Measurements from ENCODE around the gene SRBD1. TPM values are rescaled to one million over a fixed set of nuclear protein-coding genes. Genes with fewer than 3 reads are reported as not detected.

The SRBD1 gene
- total and polyA plus RNA-seq, 8 donors = 13.4 to 20.0 (median 17.6) TPM

DNA sequence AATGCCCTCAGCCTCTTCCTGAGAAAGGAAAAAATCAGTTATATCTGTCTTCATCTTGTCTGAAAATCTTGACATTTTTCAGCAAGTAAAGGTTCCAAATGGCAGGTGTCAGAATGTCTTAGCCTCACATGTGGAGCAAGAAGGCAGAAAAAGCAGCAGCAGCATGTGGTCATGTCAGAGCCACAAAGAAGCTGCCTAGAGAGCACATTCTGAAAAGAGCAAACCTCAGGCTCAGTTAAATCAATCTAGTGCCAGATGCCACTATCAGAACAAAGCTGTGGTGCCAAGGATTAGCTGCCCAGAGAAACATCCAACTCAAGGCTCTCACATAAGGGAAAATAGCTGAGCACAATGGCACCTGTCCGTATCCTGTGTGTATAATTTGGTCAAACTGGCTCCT lies 105.9 kb downstream of the SRBD1 start:
- H3K9me3 ChIP-seq = no peaks in the 10 kb centered on the region
- no peaks in the 10 kb centered on the region for H3K4me1 ChIP-seq
- no peaks in the 10 kb centered on the region for H3K27me3 ChIP-seq
- intact Hi-C loops (cut with DNase I) = no loop called here
- H3K27ac ChIP-seq = no peak overlapping the region
- TF ChIP-seq, protein P1, sequence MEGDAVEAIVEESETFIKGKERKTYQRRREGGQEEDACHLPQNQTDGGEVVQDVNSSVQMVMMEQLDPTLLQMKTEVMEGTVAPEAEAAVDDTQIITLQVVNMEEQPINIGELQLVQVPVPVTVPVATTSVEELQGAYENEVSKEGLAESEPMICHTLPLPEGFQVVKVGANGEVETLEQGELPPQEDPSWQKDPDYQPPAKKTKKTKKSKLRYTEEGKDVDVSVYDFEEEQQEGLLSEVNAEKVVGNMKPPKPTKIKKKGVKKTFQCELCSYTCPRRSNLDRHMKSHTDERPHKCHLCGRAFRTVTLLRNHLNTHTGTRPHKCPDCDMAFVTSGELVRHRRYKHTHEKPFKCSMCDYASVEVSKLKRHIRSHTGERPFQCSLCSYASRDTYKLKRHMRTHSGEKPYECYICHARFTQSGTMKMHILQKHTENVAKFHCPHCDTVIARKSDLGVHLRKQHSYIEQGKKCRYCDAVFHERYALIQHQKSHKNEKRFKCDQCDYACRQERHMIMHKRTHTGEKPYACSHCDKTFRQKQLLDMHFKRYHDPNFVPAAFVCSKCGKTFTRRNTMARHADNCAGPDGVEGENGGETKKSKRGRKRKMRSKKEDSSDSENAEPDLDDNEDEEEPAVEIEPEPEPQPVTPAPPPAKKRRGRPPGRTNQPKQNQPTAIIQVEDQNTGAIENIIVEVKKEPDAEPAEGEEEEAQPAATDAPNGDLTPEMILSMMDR (IDR thresholded peaks at IDR 0.05) = no peak
- ATAC-seq (no peak), DNase-seq (no peak)
- H3K4me3 ChIP-seq = no peak overlapping the region
- peaks cover 0 to 9% of the 10 kb centered on the region in 2 donors for H3K36me3 ChIP-seq

DNA sequence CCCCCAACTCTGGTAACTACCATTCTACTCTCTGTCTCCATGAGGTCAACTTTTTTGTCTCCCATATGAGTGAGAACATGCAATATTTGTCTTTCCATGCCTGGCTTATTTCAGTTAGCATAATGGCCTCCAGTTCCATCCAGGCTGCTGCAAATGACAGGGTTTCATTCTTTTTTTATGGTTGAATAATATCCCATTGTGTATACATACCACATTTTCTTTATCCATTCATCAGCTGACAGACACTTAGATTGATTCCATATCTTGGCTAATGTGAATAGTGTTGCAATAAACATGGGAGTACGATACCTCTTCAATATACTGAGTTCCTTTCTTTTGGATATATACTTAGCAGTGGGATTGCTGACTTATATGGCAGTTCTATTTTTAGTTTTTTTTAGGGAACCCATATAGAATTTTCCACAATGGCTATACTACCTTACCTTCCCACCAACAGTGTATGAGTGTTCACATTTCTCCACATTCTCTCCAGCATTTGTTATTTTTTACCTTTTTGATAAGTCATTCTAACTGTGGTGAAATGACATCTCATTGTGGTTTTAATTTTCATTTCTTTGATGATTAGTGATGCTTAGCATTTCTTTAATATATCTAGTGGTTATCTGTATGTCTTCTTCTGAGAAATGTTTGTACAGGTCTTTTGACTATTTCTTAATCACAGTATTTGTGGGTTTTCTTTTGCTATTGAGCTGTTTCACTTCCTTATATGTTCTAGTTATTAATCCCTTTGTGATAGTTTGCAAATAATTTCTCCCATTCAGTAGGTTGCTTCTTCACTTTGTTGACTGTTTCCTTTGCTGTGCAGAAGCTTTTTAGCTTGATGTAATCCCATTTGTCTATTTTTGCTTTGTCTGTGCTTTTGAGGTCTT lies 112.2 kb downstream of the SRBD1 start:
- no peak overlapping the region for H3K4me3 ChIP-seq
- intact Hi-C loops (cut with DNase I) = no loop called here
- H3K36me3 ChIP-seq = peaks cover 0 to 9% of the 10 kb centered on the region in 2 donors
- H3K27ac ChIP-seq = no peak overlapping the region
- TF ChIP-seq, protein P1 (IDR thresholded peaks at IDR 0.05) = no peak
- ATAC-seq (no peak), DNase-seq (no peak)
- H3K4me1 ChIP-seq = peaks cover 0 to 4% of the 10 kb centered on the region in 2 donors
- no peaks in the 10 kb centered on the region for H3K27me3 ChIP-seq
- no peaks in the 10 kb centered on the region for H3K9me3 ChIP-seq

DNA sequence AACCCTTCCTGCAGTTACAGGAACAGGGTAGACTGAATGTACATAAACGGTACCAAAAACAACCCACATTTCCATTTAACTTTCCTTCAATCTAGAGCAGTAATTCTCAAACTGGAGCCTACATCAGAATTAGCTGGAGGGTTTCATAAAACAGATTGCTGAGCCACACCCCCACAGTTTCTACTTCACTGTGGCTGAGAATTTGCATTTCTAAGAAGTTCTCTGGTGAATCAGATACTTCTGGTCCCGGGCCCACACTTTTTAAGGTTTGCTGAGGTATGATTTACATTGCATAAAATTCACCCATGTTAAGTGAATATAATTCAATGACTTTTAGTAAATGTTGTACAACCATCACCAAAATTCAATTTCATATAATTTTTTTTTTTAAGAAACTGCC lies 113.7 kb downstream of the SRBD1 start:
- Histone ChIP-seq H3K4me3 (no peak overlapping the region), H3K9me3 (no peaks in the 10 kb centered on the region), H3K27ac (no peak overlapping the region), H3K4me1 (peaks cover 0 to 4% of the 10 kb centered on the region in 2 donors), H3K27me3 (no peaks in the 10 kb centered on the region), H3K36me3 (peaks cover 0 to 9% of the 10 kb centered on the region in 2 donors)
- TF ChIP-seq, protein P1 (IDR thresholded peaks at IDR 0.05) = no peak
- DNase-seq (no peak), ATAC-seq (peak; percentile 21)
- intact Hi-C loops (cut with DNase I) = no loop called here

DNA sequence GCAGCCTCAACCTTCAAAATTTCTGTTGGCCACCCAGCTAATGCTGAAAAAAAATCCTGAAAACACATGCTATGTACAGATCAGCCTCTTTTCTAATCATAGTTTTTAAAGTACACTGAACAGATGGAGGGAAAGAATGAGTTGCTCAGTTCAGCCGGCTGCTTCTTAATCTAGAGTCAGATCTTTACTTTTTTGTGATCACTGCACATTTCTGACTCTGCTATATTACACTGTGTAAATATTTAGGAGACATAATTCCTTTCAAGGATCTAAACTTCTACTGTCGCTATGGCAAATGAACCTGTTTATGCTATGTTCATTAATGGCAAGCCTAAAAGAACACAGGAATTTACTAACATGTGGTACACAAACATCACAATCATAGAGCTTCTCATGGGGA lies 114.2 kb downstream of the SRBD1 start:
- DNase-seq = no peak

DNA sequence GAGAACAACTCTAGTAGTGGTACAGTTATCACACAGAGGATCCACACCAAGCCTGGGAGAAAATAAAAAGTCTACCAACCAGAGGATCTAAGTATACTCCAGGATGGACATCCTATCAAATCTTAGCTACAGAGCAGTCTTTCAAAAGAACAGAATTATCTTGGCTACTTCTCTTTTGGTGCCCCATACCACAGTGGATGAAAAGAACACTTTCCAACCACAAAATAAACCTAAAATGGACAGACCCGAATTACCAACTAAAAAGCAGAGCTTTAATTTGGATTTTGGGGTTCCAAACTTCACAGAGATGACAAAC lies 116.1 kb downstream of the SRBD1 start:
- Histone ChIP-seq H3K27ac (no peak overlapping the region), H3K4me3 (no peak overlapping the region), H3K36me3 (no peaks in the 10 kb centered on the region), H3K27me3 (no peaks in the 10 kb centered on the region), H3K4me1 (peaks cover 0 to 4% of the 10 kb centered on the region in 2 donors), H3K9me3 (no peaks in the 10 kb centered on the region)
- TF ChIP-seq, protein P1 (IDR thresholded peaks at IDR 0.05) = no peak
- DNase-seq (no peak), ATAC-seq (no peak)
- intact Hi-C loops (cut with DNase I) = loop anchor here in 1 of 2 donors (5.0 kb wide), 1 partner anchor 513 kb away; no protein-coding TSS in a partner anchor

More for the DNA sequence above, 114.2 kb downstream of the SRBD1 start:
- H3K36me3 ChIP-seq = peaks cover 0 to 9% of the 10 kb centered on the region in 2 donors
- H3K4me1 ChIP-seq = peaks cover 0 to 4% of the 10 kb centered on the region in 2 donors
- no peak overlapping the region for H3K27ac ChIP-seq
- H3K9me3 ChIP-seq = no peaks in the 10 kb centered on the region
- intact Hi-C loops (cut with DNase I) = no loop called here
- no peak overlapping the region for H3K4me3 ChIP-seq
- TF ChIP-seq, protein P1 (IDR thresholded peaks at IDR 0.05) = no peak
- no peaks in the 10 kb centered on the region for H3K27me3 ChIP-seq
- no peak for ATAC-seq

Measured in left lung (tissue), 10 donors.